GM10847 (cell line): ENCODE data around the gene NRGN.

Source experiments
- POLR2A ChIP-seq: IDR thresholded peaks from 2 replicates; pipeline ENCODE4 v1.6.1; 2011; ENCODE audit not compliant: insufficient read length; ENCODE audit errors: extremely low read depth

The NRGN gene

DNA sequence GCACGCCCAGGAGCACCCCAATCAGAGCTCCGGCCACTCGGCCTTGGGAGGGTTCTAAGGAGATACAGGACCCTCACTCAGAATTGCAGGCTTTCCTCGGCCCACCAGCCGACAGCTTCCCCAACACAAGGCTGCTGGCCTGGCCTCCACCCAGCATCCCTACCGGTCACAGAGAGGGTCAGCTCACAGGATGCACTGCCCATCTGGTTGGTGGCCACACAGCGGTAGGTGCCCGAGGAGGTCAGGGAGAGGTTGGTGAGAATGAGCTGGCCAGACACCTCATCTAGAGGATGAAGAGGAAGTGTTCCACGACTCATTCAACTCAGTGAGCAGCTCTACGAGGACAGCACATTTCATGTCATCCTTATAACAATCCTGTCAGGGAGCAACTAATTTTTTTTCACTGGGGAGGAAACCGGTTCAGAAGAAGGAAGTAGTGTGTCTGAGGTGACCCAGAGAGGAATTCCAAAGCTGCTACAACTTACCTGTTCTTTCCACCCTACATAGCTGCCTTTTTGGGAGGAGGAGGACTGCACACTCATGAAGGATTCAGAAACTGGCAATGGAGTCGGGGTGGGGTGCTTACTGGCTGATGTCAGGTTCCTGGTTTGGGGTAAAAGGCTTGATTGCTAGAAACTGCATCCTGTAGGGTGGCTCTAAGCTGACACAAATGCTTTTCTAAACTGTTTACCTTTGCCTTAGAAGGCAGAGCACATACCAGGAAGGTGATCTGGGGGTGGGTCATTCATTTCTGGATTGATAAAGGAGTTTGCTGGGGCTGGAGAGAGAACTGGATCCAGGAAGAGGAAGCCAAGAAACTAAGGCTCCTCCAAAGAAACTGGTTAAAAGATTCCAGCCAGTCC is 9.0 kb downstream of the NRGN start:
- TF ChIP-seq POLR2A: no peak

DNA sequence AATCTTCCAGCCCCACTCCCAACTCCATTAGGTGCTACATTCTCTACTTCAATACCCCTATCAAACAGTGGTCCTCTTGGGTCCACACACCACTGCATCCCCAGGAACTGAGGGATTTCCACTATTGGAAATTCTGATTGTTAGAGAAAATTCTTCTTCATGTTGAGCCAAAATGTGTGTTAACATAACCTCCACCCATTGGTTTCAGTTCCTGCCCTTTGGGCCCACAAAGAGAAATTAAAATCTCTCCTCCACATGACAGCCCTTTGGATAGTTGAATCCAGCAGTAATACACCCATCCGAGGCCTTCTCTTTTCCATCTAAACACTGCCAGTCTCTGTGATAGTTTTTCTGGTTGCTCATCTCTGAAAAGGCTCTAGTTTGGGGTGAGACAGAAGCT is 10.2 kb downstream of the NRGN start:
- TF ChIP-seq POLR2A: no peak

DNA sequence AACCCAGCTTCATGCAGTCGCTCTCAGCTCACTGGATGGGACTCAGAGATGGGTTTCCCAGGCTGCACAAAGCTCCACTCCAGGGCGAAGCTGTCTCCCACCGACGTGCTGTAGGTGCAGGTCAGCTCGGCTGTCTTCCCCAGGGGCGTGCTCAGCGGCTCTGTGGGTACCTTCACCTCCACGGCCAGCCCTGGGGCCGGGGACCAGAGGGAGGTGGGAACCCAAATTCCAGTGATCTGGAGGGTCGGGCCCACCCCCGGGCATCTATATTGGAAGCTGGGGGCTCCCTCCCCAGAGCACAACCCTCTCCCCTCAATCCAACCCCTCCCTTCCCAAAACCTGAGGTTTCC is 11.6 kb downstream of the NRGN start:
- no peak for TF ChIP-seq POLR2A

DNA sequence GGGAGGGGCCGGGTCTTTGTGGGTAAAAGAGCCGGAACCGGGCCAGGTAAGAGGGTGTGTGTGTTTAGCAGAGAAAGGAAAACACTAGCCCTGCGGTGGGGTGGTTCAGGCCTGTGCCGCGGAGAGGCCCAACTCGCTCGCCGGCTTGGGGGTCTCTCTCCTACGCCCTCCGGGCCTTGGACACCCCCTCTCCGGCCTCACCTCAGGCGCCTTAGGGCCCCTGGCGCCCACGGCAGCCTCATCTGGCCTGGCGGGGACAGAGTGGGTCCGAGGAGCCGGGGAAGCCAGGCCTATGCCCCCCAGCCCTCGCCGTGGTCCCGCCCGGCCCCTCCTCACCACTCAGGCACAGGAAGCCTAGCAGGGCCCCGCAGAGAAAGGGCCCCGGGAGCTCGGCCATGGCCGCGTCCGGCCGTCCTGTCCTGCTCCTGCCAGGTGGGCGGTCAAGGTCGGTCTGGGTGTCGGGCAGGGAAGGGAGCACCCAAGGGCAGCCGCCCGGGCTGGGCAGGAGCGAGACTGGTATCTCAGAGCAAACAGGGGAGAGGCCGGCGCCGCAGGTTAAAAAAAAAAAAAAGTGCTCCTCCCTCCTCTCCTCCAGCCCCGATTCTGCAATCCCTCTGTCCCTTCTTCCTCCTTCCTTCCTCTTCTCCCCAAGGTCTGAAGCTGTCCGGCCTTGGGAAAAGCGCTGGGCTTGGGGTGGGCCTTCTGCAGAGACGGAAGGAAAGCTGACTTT is 12.2 kb downstream of the NRGN start, which contains the start of gene VSIG2:
TSS of gene VSIG2 (minus strand) at position 515 of the 730 bp plus-strand sequence. CDS start at position 397, 118 bp downstream.
- TF ChIP-seq POLR2A: no peak

DNA sequence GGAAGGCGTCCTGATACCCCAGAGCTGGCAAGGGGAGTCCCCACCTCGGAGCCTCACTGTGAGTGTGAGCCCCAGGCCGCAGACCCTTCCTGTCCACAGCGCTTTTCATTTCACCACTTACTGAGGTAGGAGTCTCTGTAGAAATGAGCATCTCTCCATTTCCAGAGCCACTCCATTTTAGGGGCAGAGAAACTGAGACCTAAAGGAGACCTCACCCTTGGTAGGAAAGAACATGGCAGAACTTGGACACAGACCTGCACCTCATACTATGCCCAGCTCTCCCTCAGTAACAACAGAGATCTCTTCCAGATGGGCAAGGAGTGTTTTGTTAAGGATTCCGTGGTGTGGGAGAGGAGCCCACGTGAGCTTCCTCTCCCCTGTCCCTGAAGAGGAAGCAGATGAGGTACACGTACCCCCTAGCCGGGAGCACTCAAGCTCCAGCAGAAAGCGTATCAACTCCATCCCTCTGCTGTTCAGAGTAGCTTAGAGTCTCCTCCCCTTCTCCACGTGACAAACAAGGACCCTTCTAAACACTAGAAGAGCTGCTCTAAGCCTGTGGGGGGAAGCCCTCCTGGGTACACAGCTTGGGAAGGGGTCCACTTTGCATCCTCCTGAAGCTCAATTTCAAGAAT is 12.8 kb downstream of the NRGN start:
- no peak for TF ChIP-seq POLR2A

DNA sequence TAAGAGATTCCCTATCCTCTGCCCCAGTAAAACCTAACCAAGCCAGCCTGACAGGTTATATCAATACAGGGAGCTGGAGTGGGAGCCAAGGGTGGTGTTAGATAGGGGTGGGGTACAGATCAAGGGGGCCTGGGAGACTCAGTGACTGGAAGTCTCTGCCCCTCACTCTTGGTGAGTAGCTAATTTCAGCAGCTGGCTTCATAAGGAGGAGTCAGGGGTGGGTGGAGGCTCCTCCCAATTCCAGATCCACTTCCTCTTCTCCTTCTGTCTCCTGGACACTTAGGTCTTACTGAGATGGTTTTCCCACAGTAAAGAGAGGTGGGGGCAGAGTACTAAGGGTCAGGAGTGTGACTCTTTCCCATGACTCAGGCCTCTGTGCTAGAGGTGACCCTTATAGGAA is 13.5 kb downstream of the NRGN start:
- TF ChIP-seq POLR2A: no peak

DNA sequence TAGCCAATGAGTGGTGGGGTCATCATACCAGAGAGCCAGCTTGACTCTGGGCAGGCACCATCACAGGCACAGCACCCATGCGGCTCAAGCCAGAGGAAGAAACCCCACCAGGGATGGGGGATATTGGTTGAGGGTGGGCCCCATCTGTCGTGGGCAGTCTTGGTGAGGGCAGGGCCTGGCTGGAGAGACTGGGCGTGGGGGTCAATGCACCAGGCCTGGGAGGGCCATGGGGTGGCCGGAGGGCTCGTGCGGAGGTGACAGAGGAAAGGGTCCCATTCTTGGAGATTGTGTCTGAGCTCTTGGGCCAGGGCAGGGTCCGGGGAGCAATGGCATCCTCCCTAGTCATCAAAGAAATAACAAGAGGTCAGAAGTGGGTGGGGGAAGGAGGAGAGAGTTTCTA is 13.9 kb downstream of the NRGN start:
- TF ChIP-seq POLR2A: no peak

DNA sequence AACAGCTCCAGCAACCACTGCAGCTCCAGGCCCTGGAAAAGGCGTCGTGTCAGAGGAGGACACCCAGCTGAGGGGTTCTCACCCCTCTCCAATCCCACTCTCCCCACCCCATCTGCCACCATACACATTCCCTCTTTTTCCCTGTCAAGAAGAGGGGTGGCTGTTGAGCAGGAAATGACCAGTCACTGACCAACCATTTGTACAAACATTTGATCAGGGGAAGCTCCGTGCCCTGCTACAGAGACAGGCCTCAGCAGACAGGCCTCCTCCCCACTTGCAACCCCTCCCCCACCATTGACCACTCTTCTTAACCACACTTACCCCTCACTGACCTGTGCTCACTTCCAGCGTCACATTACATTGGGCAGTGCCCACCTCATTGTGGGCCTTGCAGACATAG is 14.6 kb downstream of the NRGN start:
- TF ChIP-seq POLR2A: no peak

DNA sequence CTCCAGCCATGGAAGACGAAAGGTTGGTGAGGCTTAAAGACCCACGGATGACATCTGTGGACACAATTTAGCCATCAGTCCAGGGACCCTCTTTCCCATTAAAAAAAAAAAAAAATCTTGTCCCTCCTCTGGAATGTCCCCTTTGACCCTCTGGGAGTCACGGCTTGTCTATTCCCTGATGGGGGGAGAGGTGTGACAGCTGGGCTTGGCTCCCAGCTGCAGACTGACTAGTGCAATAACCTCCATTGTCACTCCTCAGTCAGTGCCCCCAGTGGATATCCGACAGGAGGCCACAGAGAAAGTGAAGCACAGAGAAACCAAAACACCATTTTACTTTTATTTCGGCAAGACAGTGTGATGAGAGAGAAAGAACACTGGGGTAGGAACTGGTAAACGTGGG is 15.0 kb downstream of the NRGN start:
- no peak for TF ChIP-seq POLR2A

DNA sequence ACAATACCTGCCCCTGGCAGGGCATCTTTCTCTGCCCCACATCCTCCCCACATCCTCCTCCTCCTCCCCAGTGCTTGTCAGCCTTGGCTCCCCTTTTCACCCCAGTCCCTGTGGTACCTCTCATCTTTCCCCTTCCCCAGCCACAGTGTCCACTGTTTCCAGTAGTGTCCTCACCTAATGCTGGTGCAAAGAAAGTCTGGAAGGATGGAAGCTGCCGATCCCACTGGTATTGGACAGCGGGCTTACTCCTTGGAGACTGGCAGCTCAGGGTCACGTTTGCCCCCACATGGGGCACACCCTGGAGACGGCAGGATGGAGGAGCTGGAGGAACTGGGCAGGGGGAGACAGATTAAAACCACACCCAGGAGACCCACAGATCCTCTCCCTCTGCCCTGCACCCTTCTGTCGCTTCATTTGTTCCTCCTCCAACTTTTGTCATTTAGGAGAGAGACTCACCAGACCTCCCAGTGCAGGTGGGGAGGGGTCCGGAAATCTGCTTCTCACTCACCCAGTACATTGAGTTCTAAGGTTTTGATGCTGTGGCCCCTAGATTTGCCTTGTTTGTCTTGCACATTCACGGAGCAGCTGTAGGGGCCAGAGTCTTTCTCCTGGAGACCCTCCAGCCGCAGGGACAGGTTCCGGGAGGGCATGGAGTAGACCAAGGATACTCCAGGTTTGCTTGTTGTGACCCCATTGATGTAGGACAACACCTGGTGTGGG is 16.5 kb downstream of the NRGN start:
- no peak for TF ChIP-seq POLR2A

DNA sequence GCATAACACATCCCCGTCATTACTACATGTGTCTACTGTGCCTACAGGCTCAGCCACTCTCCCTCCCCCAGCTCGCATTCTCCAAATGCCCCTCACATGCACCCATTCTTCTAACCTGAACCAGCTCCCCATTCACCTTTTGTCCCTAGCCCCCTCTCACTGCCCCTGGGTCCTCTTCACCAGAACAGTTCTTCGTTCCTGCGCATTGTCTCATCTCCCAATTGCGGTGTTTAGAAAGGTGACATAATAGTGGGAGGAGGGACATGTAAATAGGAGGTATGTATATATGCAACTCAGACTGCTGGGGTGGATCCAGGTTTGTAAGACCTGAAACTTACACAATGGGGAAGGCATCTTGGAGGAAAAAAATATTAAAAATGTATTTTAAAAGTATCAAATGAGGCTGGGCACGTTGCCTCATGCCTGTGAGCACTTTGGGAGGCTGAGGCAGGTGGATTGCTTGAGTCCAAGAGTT is 17.0 kb downstream of the NRGN start:
- TF ChIP-seq POLR2A: no peak

DNA sequence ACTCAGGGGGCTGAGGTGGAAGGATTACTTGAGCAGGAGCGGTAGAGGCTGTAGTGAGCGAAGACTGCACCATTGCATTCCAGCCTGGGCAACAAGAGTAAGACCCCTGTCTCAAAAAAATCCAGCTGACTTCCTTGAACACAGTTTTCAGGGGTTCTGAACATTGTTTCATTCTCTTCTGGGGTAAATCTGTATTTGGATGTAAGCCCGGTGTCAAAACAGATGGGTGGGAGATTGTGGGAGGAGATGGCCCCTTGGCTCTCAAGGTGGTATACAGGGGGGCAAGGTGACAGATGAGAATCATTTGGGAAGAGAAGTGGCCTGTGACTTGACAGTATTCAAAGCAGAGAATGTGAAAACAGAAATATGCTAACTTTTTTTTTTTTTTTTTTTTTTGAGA is 17.6 kb downstream of the NRGN start:
- TF ChIP-seq POLR2A: no peak

DNA sequence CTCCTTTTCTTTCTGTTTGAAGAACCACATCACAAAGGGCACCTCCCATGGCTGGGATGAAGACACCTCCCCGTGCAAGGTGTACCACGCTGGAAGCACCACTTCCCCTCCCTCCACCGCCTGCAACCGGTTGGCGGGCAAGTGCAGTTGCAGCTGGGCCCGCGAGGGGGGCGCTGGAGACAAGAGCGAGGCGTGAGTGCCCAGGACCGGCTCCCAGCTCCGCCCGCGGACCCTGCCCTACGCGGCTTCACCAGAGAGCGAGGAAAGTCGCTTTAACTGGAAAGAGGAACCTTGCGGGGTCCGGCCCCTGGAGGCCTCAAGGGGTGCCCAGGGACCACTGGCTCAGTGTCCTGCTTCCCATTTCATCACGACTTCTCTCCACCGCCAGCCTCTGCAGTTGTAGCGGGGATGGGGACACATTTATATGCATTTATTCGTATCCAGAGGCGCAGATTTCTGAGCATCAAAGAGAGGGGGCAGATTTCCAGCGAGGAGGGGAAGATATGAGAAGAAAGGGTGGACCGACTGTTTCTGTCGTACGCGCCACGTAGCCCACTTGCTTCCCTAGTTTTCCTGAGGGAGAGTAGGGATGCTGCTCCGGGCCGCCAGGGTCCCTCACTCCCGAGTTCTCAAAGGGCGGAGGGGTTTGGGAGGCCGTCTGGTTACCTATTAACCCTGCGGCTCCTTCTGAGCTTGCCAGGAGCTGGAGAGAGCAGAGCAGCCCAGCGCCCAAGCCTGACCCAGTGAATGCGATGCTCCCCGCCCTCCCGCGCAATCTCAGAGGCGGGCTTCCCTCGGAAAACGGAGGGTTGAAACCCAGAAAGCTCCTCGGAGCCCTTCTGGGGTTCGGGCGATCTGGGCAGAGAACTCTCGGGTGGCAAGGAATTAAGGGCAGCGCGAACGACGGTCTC is 18.9 kb downstream of the NRGN start:
- TF ChIP-seq POLR2A: no peak

DNA sequence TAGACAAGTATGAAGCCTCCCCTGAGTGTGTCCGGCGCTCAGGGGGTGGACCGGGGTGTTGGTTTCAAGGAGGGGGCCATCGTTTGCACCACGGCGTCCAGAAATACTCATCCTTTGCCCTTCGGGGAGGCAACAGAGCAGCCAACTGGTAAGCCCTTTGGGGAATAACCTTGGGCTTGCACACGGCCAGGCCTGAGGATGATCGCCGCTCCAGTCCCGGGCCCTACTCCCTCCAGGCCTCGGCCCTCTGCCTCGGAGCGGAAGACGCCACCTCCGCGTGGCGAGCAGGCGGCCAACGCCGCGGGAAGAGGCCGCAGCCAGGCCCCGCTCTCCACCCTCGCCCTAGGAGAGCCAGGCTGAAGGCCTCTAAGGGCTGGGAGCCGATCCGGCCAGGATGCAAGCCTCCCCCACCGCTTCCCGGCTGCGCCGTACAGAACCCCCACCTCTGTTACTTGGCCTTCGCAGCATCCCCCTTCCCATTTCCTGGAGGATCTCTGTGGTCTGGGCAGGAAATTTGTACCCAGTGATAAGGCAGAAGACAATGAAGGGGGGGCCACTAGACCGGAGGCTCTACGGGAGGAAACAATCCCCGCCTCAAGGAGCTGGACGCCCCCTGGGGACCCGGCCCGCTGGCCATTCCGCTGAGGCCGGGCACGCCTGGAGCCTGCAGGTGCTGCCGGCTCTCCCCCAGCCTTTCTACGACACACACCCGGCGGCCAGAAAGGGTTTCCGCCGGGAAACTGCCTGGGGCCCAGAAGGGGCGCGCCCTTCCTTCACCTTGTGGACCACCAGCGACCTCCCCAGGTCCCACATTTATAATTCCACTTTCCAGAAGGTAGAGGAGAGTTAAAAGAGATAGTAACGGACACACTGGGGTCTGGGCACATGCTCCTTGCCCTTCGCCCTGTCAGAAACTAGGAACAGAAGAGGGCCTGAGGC is 19.8 kb downstream of the NRGN start:
- TF ChIP-seq POLR2A: no peak
